H1 (cell line): ENCODE results near the gene DCDC1. TPM values are rescaled to one million over a fixed set of nuclear protein-coding genes. Genes with fewer than 3 reads are reported as not detected.

Experiments used
- CTCF ChIA-PET: fragments of 300-600 bp; sonication (Branson Sonifier 250); formaldehyde crosslinking; loops from one replicate; lab custom pipeline; 2021; ENCODE audit not compliant: partially characterized antibody; lab: Charles Lee
- POLR2A ChIA-PET: fragments of 300-600 bp; sonication (Branson Sonifier 250); formaldehyde crosslinking; loops from one replicate; lab custom pipeline; 2021; ENCODE audit warnings: inconsistent platforms; ENCODE audit not compliant: partially characterized antibody; lab: Charles Lee
- DNase-seq, 2 experiments: peaks; one replicate each; pipeline versions ENCODE4 v3.0.0 to v3.0.0-alpha.2; 2010 to 2022; ENCODE audit warnings: low spot score in 2 of 2, low read depth in 1 of 2, mixed read lengths in 1 of 2
- FAIRE-seq: peaks from 2 replicates; lab custom pipeline; 2011; peaks lifted over from hg19 to GRCh38; lab: Jason Lieb, UNC
- H2AFZ ChIP-seq: 2 replicates; pipeline ENCODE4 v1.8.1; 2012; ENCODE audit warnings: low read length, inconsistent platforms
- H2AK5ac ChIP-seq: 2 replicates; pipeline ENCODE4 v1.6.1; 2013; ENCODE audit warnings: low read depth, low read length
- H2BK120ac ChIP-seq: replicated peaks from 2 replicates; pipeline ENCODE3; 2013; ENCODE audit warnings: low read depth, low read length, inconsistent platforms
- H2BK12ac ChIP-seq: 2 replicates; pipeline ENCODE4 v1.6.1; 2013; ENCODE audit warnings: low read depth, low read length
- H2BK15ac ChIP-seq: 2 replicates; pipeline ENCODE4 v1.6.1; 2013; ENCODE audit warnings: low read length
- H2BK20ac ChIP-seq: 2 replicates; pipeline ENCODE4 v1.6.1; 2013; ENCODE audit warnings: low read length
- H2BK5ac ChIP-seq: 2 replicates; pipeline ENCODE4 v1.6.1; 2013; ENCODE audit warnings: low read depth, low read length
- H3K14ac ChIP-seq: 2 replicates; pipeline ENCODE4 v1.6.1; 2013; ENCODE audit warnings: inconsistent platforms; ENCODE audit not compliant: insufficient read length
- H3K18ac ChIP-seq: 2 replicates; pipeline ENCODE4 v1.6.1; 2013; ENCODE audit warnings: low read length; ENCODE audit errors: extremely low read depth
- H3K23ac ChIP-seq: 2 replicates; pipeline ENCODE4 v1.6.1; 2013; ENCODE audit warnings: inconsistent platforms; ENCODE audit not compliant: insufficient read length
- H3K23me2 ChIP-seq: 2 replicates; pipeline ENCODE4 v1.6.1; 2013; ENCODE audit warnings: low read depth, low read length
- H3K27ac ChIP-seq: 2 replicates; pipeline ENCODE4 v1.6.1; 2011; ENCODE audit warnings: low read depth, low read length, inconsistent platforms
- H3K27me3 ChIP-seq, 4 experiments: replicated peaks in 1 of 4; 1 replicate in 1 of 4; 2 replicates in 3 of 4; pipeline versions ENCODE4 v1.6.1 to v1.8.1; 2011 to 2013; ENCODE audit warnings: low read length in 3 of 4, mild to moderate bottlenecking in 3 of 4, inconsistent platforms in 2 of 4, mixed read lengths in 2 of 4, moderate library complexity in 1 of 4; ENCODE audit not compliant: control insufficient read depth in 3 of 4, insufficient read depth in 3 of 4; ENCODE audit errors: extremely low read depth in 1 of 4
- H3K36me3 ChIP-seq, 4 experiments: 2 replicates each; pipeline versions ENCODE4 v1.6.1 to v1.8.1; 2011 to 2013; ENCODE audit warnings: mild to moderate bottlenecking in 4 of 4, low read length in 3 of 4, moderate library complexity in 2 of 4, control low read depth in 1 of 4, inconsistent platforms in 1 of 4; ENCODE audit not compliant: insufficient read depth in 4 of 4, control insufficient read depth in 2 of 4
- H3K4ac ChIP-seq: replicated peaks from 2 replicates; pipeline ENCODE3; 2013; ENCODE audit warnings: low read length, low read depth, mixed read lengths, inconsistent platforms; ENCODE audit not compliant: insufficient read length
- H3K4me1 ChIP-seq, 4 experiments: replicated peaks in 1 of 4; 1 replicate in 1 of 4; 2 replicates in 3 of 4; pipeline versions ENCODE4 v1.6.1 to v1.8.1; 2011 to 2013; ENCODE audit warnings: low read length in 3 of 4, inconsistent platforms in 2 of 4, mixed read lengths in 1 of 4; ENCODE audit not compliant: insufficient read depth in 4 of 4, control insufficient read depth in 3 of 4
- H3K4me2 ChIP-seq, 2 experiments: 2 replicates each; pipeline versions ENCODE4 v1.6.1 to v1.8.1; 2011 to 2013; ENCODE audit warnings: low read depth in 2 of 2, low read length in 2 of 2, control low read depth in 1 of 2, inconsistent platforms in 1 of 2, mild to moderate bottlenecking in 1 of 2; ENCODE audit not compliant: insufficient read depth in 1 of 2
- H3K4me3 ChIP-seq, 4 experiments: fragments of 200-600, 300-600 bp in 1 of 4; sonication (generic), shearing (Covaris generic), sonication (Bioruptor Twin) in 1 of 4; 2 replicates each; pipeline versions ENCODE4 v1.5.1 to v1.8.1; 2011 to 2016; ENCODE audit warnings: low read length in 4 of 4, low read depth in 3 of 4, control low read depth in 2 of 4, inconsistent platforms in 2 of 4, mild to moderate bottlenecking in 2 of 4, mixed read lengths in 1 of 4, moderate library complexity in 1 of 4; ENCODE audit not compliant: insufficient read depth in 2 of 4; ENCODE audit errors: extremely low read depth in 1 of 4
- H3K56ac ChIP-seq: replicated peaks from 2 replicates; pipeline ENCODE3; 2013; ENCODE audit warnings: low read depth, mild to moderate bottlenecking, mixed read lengths, low read length, inconsistent platforms; ENCODE audit not compliant: insufficient read length
- H3K79me1 ChIP-seq: 2 replicates; pipeline ENCODE4 v1.6.1; 2013; ENCODE audit warnings: low read depth, low read length, control low read depth
- H3K79me2 ChIP-seq, 2 experiments: 2 replicates each; pipeline versions ENCODE4 v1.6.1 to v1.8.1; 2012 to 2013; ENCODE audit warnings: low read length in 2 of 2, mild to moderate bottlenecking in 2 of 2, inconsistent platforms in 1 of 2; ENCODE audit not compliant: insufficient read depth in 2 of 2, control insufficient read depth in 1 of 2
- H3K9ac ChIP-seq, 4 experiments: replicated peaks in 1 of 4; 1 replicate in 1 of 4; 2 replicates in 3 of 4; pipeline versions ENCODE4 v1.6.1 to v1.8.1; 2011 to 2013; ENCODE audit warnings: low read depth in 3 of 4, low read length in 3 of 4, control low read depth in 2 of 4, mild to moderate bottlenecking in 2 of 4, moderate library complexity in 2 of 4, inconsistent platforms in 1 of 4; ENCODE audit errors: extremely low read depth in 1 of 4
- H3K9me3 ChIP-seq, 2 experiments: 2 replicates each; pipeline versions ENCODE4 v1.6.1 to v1.8.1; 2012 to 2013; ENCODE audit warnings: mild to moderate bottlenecking in 2 of 2, moderate library complexity in 2 of 2, control low read depth in 1 of 2, inconsistent platforms in 1 of 2, low read depth in 1 of 2, low read length in 1 of 2, mixed read lengths in 1 of 2; ENCODE audit not compliant: insufficient read depth in 2 of 2
- H4K20me1 ChIP-seq, 2 experiments: replicated peaks in 1 of 2; 2 replicates each; pipeline versions ENCODE3 to v1.8.1; 2011 to 2013; ENCODE audit warnings: inconsistent platforms in 2 of 2, low read length in 2 of 2, mild to moderate bottlenecking in 1 of 2; ENCODE audit not compliant: insufficient read depth in 2 of 2, control insufficient read depth in 1 of 2
- H4K5ac ChIP-seq: 2 replicates; pipeline ENCODE4 v1.6.1; 2013; ENCODE audit warnings: low read length, low read depth, mixed read lengths, inconsistent platforms; ENCODE audit not compliant: insufficient read length
- H4K8ac ChIP-seq: 2 replicates; pipeline ENCODE4 v1.8.0; 2013; ENCODE audit warnings: mild to moderate bottlenecking, moderate library complexity, low read length, inconsistent platforms; ENCODE audit not compliant: insufficient read depth; ENCODE audit errors: extremely low read depth
- H4K91ac ChIP-seq: replicated peaks from 2 replicates; pipeline ENCODE3; 2013; ENCODE audit warnings: low read length, mixed read lengths, inconsistent platforms; ENCODE audit not compliant: insufficient read length
- CBX8 ChIP-seq: fragments of 300-800, 300-1000 bp; sonication (generic); IDR thresholded peaks from 2 replicates; pipeline ENCODE4 v1.7.1; 2016; ENCODE audit warnings: low read depth, low read length, borderline replicate concordance
- SP4 ChIP-seq: IDR thresholded peaks from 2 replicates; pipeline ENCODE4 v1.6.1; 2012; ENCODE audit warnings: low read length, inconsistent platforms
- WGBS, 2 experiments: shearing (Covaris generic) in 1 of 2; methylation state at CpG; one replicate each; pipeline versions ENCODE4 v1.1.6 to v1.1.7; 2013 to 2015; ENCODE audit warnings: low lambda C conversion rate in 2 of 2, mixed read lengths in 2 of 2, inconsistent platforms in 1 of 2, low coverage in 1 of 2, missing lambda C conversion rate in 1 of 2; ENCODE audit not compliant: insufficient replicate concordance in 2 of 2, insufficient coverage in 1 of 2, insufficient read length in 1 of 2; ENCODE audit errors: extremely low coverage in 1 of 2, missing lambda C conversion rate in 1 of 2; 5-methylcytosine and 5-hydroxymethylcytosine counted together
- polyA plus RNA-seq, 7 experiments: library from polyadenylated mRNA; depleted of rRNA in 3 of 7; stranded (reverse) in 5 of 7; unstranded in 2 of 7; fragments of >200 nt in 5 of 7; fragments of 200-250 nt in 2 of 7; gene quantifications; 1 replicate in 5 of 7; 2 replicates in 1 of 7; 4 replicates in 1 of 7; pipeline versions ENCODE4 v1.2.1 to v1.2.3, GENCODE V29; 2011 to 2013; ENCODE audit warnings: missing spikeins in 2 of 7, mixed read lengths in 2 of 7
- total RNA-seq: library from RNA; stranded (reverse); fragmentation: NEBNext Ultra II Directional; extraction: Animal tissue kit (Norgen Biotek cat#: 25700); gene quantifications from 2 replicates; pipeline ENCODE4 v1.2.1, GENCODE V29; 2021

The DCDC1 gene
- total and polyA plus RNA-seq, 2 of the 8 experiments (the other 6 are each of a cell fraction or from before 2014, with no cell fraction given), result 0.15 to 0.56 TPM

GRCh38 chr11:30956751-30957150 lies 412.8 kb downstream of the DCDC1 start:
- CTCF ChIA-PET, result no interaction called here

More at GRCh38 chr11:30956751-30957150, 412.8 kb downstream of the DCDC1 start:
- no peak overlapping the region for H2BK15ac ChIP-seq
- H2BK12ac ChIP-seq, result no peak overlapping the region
- H4K20me1 ChIP-seq, result no peaks in the 10 kb centered on the region
- H3K23me2 ChIP-seq, result peaks cover 2% of the 10 kb centered on the region; the same call in 1 of the 2 replicates
- DNase-seq, result no peak
- H2AFZ ChIP-seq, result no peak overlapping the region
- FAIRE-seq, result no peak
- H2BK120ac ChIP-seq, result no peak overlapping the region
- no peaks in the 10 kb centered on the region for H3K4me1 ChIP-seq
- H4K8ac ChIP-seq, result no peak overlapping the region
- no peaks in the 10 kb centered on the region for H3K9me3 ChIP-seq
- H3K27me3 ChIP-seq, result no peaks in the 10 kb centered on the region
- TF ChIP-seq CBX8 (no peak), SP4 (no peak)
- no peak overlapping the region for H3K4me3 ChIP-seq
- POLR2A ChIA-PET, result no interaction called here
- H2BK20ac ChIP-seq, result no peak overlapping the region
- H2AK5ac ChIP-seq, result no peak overlapping the region
- no peaks in the 10 kb centered on the region for H3K79me1 ChIP-seq
- no peak overlapping the region for H3K9ac ChIP-seq
- no peak overlapping the region for H3K14ac ChIP-seq
- no peak overlapping the region for H3K4ac ChIP-seq
- no peak overlapping the region for H4K91ac ChIP-seq
- no peak overlapping the region for H3K23ac ChIP-seq
- H3K18ac ChIP-seq, result no peak overlapping the region
- no peaks in the 10 kb centered on the region for H3K79me2 ChIP-seq
- no peak overlapping the region for H2BK5ac ChIP-seq
- no peak overlapping the region for H3K4me2 ChIP-seq
- H4K5ac ChIP-seq, result no peak overlapping the region
- H3K27ac ChIP-seq, result no peak overlapping the region
- no peaks in the 10 kb centered on the region for H3K36me3 ChIP-seq
- H3K56ac ChIP-seq, result no peak overlapping the region
- 88% methylated on average over 3 of the region's 3 CpGs; no CpG with 5 or more reads in 1 of the 2 experiments for WGBS, 2 experiments
